Fibroblast of lung (primary cell): ENCODE data around the gene SYMPK. TPM values are rescaled to one million over a fixed set of nuclear protein-coding genes. Genes with fewer than 3 reads are reported as not detected.
"Not testable (repeated sequence)": the region's sequence is repeated elsewhere in the genome, so short reads cannot be mapped to it uniquely, and the experiment has no call there.

Source experiments
- DNase-seq, 2 donors: peaks; one replicate each; pipeline versions ENCODE4 v3.0.0 to v3.0.0-alpha.2; 2010; ENCODE audit warnings: low read depth in 2 of 2
- H2AFZ ChIP-seq: 2 replicates; pipeline ENCODE4 v1.5.1; 2012; ENCODE audit warnings: low read length, control low read depth, inconsistent platforms
- H3K27ac ChIP-seq: 2 replicates; pipeline ENCODE4 v1.5.1; 2011; ENCODE audit warnings: low read length, control low read depth; ENCODE audit not compliant: insufficient read depth
- H3K27me3 ChIP-seq: 2 replicates; pipeline ENCODE4 v1.5.1; 2011; ENCODE audit warnings: mild to moderate bottlenecking, low read length; ENCODE audit not compliant: control insufficient read depth, insufficient read depth
- H3K36me3 ChIP-seq: 2 replicates; pipeline ENCODE4 v1.5.1; 2011; ENCODE audit warnings: low read length; ENCODE audit not compliant: control insufficient read depth, insufficient read depth
- H3K4me1 ChIP-seq: 2 replicates; pipeline ENCODE4 v1.5.1; 2011; ENCODE audit warnings: low read length; ENCODE audit not compliant: control insufficient read depth, insufficient read depth; ENCODE audit errors: extremely low read depth
- H3K4me2 ChIP-seq: 2 replicates; pipeline ENCODE4 v1.5.1; 2011; ENCODE audit warnings: low read length, control low read depth; ENCODE audit not compliant: insufficient read depth; ENCODE audit errors: extremely low read depth
- H3K4me3 ChIP-seq, 4 experiments: fragments of 200-600 bp in 1 of 4; sonication (generic) in 1 of 4; replicated peaks in 1 of 4; 2 replicates each; pipeline ENCODE4 v1.5.1; 2011 to 2016; ENCODE audit warnings: low read length in 4 of 4, low read depth in 3 of 4, mild to moderate bottlenecking in 3 of 4, control low read depth in 2 of 4, inconsistent platforms in 1 of 4, mixed read lengths in 1 of 4; ENCODE audit not compliant: insufficient read depth in 1 of 4; ENCODE audit errors: control extremely low read depth in 1 of 4
- H3K79me2 ChIP-seq: 2 replicates; pipeline ENCODE4 v1.5.1; 2012; ENCODE audit warnings: mild to moderate bottlenecking, low read length, inconsistent platforms; ENCODE audit not compliant: control insufficient read depth, insufficient read depth
- H3K9ac ChIP-seq: 2 replicates; pipeline ENCODE4 v1.5.1; 2011; ENCODE audit warnings: mild to moderate bottlenecking, low read length, control low read depth; ENCODE audit not compliant: insufficient read depth
- H3K9me3 ChIP-seq: 2 replicates; pipeline ENCODE4 v1.5.1; 2012; ENCODE audit warnings: low read depth, low read length; ENCODE audit not compliant: control insufficient read depth, insufficient read depth
- H4K20me1 ChIP-seq: 2 replicates; pipeline ENCODE4 v1.5.1; 2011; ENCODE audit warnings: low read length; ENCODE audit not compliant: control insufficient read depth, insufficient read depth; ENCODE audit errors: extremely low read depth
- EZH2 ChIP-seq: IDR thresholded peaks from 2 replicates; pipeline ENCODE4 v1.5.1; 2012; ENCODE audit warnings: low read length, control low read depth, mild to moderate bottlenecking; ENCODE audit errors: missing control alignments
- polyA plus RNA-seq, 2 donors: library from polyadenylated mRNA; depleted of rRNA in 1 of 2; stranded (reverse) in 1 of 2; unstranded in 1 of 2; fragments of >200 nt; gene quantifications; 2 replicates each; pipeline ENCODE4 v1.2.1, GENCODE V29; 2011 to 2012; ENCODE audit warnings: missing spikeins in 1 of 2
- total RNA-seq: library from RNA; depleted of rRNA; stranded (reverse); fragments of >200 nt; gene quantifications from 2 replicates; pipeline ENCODE4 v1.2.1, GENCODE V29; 2014
- TF ChIP-seq, protein P1 (sequence below), 2 donors: IDR thresholded peaks in 1 of 2; conservative IDR thresholded peaks in 1 of 2; 1 replicate in 1 of 2; 2 replicates in 1 of 2; pipeline ENCODE4 v1.5.1; 2011 to 2012; ENCODE audit warnings: low read length in 2 of 2, control low read depth in 1 of 2, inconsistent platforms in 1 of 2, low read depth in 1 of 2, mild to moderate bottlenecking in 1 of 2

The SYMPK gene
- total and polyA plus RNA-seq, 2 donors (not counting 1 experiment from before 2014, with no cell fraction given), result 32.2 to 48.2 TPM

DNA sequence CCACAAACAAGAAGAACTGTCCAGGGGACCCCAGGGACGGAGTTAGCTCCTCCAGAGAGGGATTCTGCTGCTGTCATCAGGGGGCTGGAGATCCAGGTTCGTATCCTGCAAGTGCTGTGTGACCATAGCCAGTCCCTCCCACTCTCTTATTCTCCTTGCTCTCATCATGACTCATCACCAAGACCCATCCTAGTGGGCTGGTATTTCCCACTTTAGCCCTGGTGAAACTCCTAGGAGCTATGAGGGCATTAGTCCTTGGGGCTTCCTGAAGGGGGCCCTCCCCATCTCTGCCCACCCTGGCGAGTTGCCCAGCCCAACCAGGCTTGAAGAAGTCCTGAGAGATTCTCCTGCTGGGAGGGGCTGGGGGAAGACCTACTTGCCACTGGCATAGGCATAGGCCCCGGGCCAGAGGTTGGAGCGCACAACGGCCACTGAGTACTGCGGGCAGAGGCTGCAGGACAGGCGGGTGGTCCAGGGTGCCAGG is 62.8 kb downstream of the SYMPK start:
- H3K9me3 ChIP-seq, result no peaks in the 10 kb centered on the region
- H3K27me3 ChIP-seq, result no peaks in the 10 kb centered on the region
- H3K79me2 ChIP-seq, result no peaks in the 10 kb centered on the region
- no peak overlapping the region for H3K27ac ChIP-seq
- no peak overlapping the region for H3K4me3 ChIP-seq
- no peak overlapping the region for H3K4me2 ChIP-seq
- DNase-seq, result peak; percentile 36 to 64
- no peak overlapping the region for H2AFZ ChIP-seq
- peaks cover 5% of the 10 kb centered on the region for H3K4me1 ChIP-seq
- no peaks in the 10 kb centered on the region for H4K20me1 ChIP-seq
- no peak overlapping the region for H3K9ac ChIP-seq
- no peaks in the 10 kb centered on the region for H3K36me3 ChIP-seq
- TF ChIP-seq, protein P1, sequence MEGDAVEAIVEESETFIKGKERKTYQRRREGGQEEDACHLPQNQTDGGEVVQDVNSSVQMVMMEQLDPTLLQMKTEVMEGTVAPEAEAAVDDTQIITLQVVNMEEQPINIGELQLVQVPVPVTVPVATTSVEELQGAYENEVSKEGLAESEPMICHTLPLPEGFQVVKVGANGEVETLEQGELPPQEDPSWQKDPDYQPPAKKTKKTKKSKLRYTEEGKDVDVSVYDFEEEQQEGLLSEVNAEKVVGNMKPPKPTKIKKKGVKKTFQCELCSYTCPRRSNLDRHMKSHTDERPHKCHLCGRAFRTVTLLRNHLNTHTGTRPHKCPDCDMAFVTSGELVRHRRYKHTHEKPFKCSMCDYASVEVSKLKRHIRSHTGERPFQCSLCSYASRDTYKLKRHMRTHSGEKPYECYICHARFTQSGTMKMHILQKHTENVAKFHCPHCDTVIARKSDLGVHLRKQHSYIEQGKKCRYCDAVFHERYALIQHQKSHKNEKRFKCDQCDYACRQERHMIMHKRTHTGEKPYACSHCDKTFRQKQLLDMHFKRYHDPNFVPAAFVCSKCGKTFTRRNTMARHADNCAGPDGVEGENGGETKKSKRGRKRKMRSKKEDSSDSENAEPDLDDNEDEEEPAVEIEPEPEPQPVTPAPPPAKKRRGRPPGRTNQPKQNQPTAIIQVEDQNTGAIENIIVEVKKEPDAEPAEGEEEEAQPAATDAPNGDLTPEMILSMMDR (conservative IDR thresholded peaks at IDR 0.05 in 1 of 2, IDR thresholded peaks at IDR 0.05 in 1 of 2; ENCODE audit: low read depth in 1 of 2, low read length in 2 of 2), result no peak
- TF ChIP-seq EZH2, result no peak

DNA sequence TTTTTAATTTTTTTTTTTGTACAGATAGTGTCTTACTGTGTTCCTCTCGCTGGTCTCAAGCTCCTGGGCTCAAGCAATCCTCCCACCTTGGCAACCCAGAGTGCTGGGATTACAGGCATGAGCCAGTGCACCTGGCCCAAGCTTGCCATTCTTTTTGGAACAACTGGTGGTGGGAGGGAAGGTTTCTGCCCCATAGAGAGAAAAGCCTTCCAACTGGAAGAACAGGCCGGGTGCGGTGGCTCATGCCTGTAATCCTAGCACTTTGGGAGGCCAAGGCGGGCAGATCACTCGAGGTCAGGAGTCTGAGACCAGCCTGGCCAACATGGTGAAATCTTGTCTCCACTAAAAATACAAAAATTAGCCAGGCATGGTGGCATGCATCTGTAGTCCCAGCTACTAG is 63.4 kb downstream of the SYMPK start:
- not testable (repeated sequence) for H2AFZ ChIP-seq, H3K27ac ChIP-seq, H3K4me1 ChIP-seq, H3K4me2 ChIP-seq, H3K9ac ChIP-seq, H3K36me3 ChIP-seq, H3K27me3 ChIP-seq, H3K79me2 ChIP-seq, H3K9me3 ChIP-seq, H3K4me3 ChIP-seq, H4K20me1 ChIP-seq, DNase-seq

DNA sequence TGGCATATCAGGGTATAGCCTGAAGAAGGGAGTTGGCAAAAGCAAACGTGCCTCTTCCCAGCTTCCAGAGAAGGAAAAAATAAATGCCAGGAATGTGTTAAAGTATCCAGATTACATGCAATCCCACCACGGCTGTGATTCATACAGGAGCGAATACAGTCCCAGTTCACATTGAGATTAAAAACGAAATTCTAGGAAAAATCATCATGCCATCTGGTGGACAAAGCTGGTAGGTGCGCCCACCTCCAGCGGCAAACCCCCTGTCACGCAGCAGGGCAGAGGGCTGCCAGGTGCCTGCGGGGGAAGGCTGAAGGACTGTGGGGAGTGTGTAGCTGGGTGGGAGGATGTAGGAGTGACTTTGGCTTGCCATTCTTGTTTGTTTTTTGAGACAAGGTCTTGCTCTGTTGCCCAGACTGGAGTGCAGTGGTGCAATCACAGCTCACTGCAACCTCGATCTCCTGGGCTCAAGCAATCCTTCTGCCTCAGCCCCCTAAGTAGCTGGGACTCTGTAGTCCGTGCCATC is 63.9 kb downstream of the SYMPK start:
- H3K4me3 ChIP-seq, result no peak overlapping the region
- no peak overlapping the region for H3K9ac ChIP-seq
- H2AFZ ChIP-seq, result no peak overlapping the region
- peaks cover 5% of the 10 kb centered on the region for H3K4me1 ChIP-seq
- H3K9me3 ChIP-seq, result no peaks in the 10 kb centered on the region
- H3K79me2 ChIP-seq, result no peaks in the 10 kb centered on the region
- no peak overlapping the region for H3K27ac ChIP-seq
- no peaks in the 10 kb centered on the region for H3K36me3 ChIP-seq
- no peaks in the 10 kb centered on the region for H4K20me1 ChIP-seq
- H3K27me3 ChIP-seq, result no peaks in the 10 kb centered on the region
- DNase-seq, result peak; percentile 79 to 80
- no peak overlapping the region for H3K4me2 ChIP-seq
- TF ChIP-seq EZH2, result no peak
- TF ChIP-seq, protein P1 (conservative IDR thresholded peaks at IDR 0.05 in 1 of 2, IDR thresholded peaks at IDR 0.05 in 1 of 2; ENCODE audit: low read depth in 1 of 2, low read length in 2 of 2), result peak; percentile 67 to 85
